HFFc6 (cell line): ENCODE measurements around the gene FAM168A. TPM values are rescaled to one million over a fixed set of nuclear protein-coding genes. Genes with fewer than 3 reads are reported as not detected.

Experiments used
- DNase-seq: peaks from one replicate; pipeline ENCODE4 v3.0.0-alpha.2; 2018
- H3K27ac Mint-ChIP-seq: 2 replicates; pipeline ENCODE4 v1.8.0; 2020; ENCODE audit warnings: mild to moderate bottlenecking, mixed read lengths
- H3K27me3 Mint-ChIP-seq: 2 replicates; pipeline ENCODE4 v1.8.0; 2021; ENCODE audit warnings: mild to moderate bottlenecking, moderate library complexity, mixed read lengths; ENCODE audit not compliant: insufficient read depth
- H3K36me3 Mint-ChIP-seq: 2 replicates; pipeline ENCODE4 v1.8.0; 2021; ENCODE audit warnings: low read depth, mixed read lengths
- H3K4me1 Mint-ChIP-seq: 2 replicates; pipeline ENCODE4 v1.8.0; 2020; ENCODE audit warnings: low read depth, mixed read lengths
- H3K4me3 Mint-ChIP-seq: 2 replicates; pipeline ENCODE4 v1.8.0; 2020; ENCODE audit warnings: mild to moderate bottlenecking, moderate library complexity, mixed read lengths
- H3K9me3 Mint-ChIP-seq: 2 replicates; pipeline ENCODE4 v1.8.0; 2020; ENCODE audit warnings: mild to moderate bottlenecking, mixed read lengths
- total RNA-seq, 6 experiments: library from RNA; stranded (reverse); fragmentation: NEBNext Ultra II Directional; extraction: Animal tissue kit (Norgen Biotek cat#: 25700); gene quantifications; 2 replicates in 1 of 6; 3 replicates in 5 of 6; pipeline ENCODE4 v1.2.3, GENCODE V29; 2021
- TF ChIP-seq, protein P1 (sequence below): fragments of 200-600 bp; sonication (generic); IDR thresholded peaks from 2 replicates; pipeline ENCODE4 v1.5.0; 2021; ENCODE audit warnings: antibody characterized with exemption, mild to moderate bottlenecking

Gene FAM168A
- total RNA-seq, 6 experiments from 2014 or later, result 32.6 to 40.1 (median 38.8) TPM

DNA sequence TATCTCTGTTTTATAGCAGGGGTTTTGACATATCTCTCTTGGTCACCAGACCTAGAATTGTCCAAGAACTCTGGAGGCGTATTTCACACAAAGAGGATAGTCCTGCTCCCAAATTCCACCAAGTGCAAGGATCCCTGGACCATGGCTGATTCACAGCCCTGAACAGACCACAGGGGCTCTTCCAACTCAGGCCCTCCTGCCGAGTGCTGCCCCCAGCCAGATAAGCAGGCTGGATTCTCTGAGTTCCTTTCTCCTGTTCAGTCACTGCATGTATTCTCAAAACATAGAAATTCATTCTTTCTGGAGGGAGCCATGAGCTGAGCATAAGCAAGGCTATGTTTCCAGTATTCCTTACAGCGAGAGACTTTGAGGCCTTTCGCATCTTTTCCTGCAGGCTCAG lies 35.1 kb upstream of the FAM168A start:
- Mint-ChIP-seq H3K4me3 (no peak overlapping the region), H3K27me3 (peaks cover 11% of the 10 kb centered on the region), H3K4me1 (no peaks in the 10 kb centered on the region), H3K36me3 (no peaks in the 10 kb centered on the region), H3K9me3 (no peaks in the 10 kb centered on the region), H3K27ac (no peak overlapping the region)
- no peak for DNase-seq
- TF ChIP-seq, protein P1, sequence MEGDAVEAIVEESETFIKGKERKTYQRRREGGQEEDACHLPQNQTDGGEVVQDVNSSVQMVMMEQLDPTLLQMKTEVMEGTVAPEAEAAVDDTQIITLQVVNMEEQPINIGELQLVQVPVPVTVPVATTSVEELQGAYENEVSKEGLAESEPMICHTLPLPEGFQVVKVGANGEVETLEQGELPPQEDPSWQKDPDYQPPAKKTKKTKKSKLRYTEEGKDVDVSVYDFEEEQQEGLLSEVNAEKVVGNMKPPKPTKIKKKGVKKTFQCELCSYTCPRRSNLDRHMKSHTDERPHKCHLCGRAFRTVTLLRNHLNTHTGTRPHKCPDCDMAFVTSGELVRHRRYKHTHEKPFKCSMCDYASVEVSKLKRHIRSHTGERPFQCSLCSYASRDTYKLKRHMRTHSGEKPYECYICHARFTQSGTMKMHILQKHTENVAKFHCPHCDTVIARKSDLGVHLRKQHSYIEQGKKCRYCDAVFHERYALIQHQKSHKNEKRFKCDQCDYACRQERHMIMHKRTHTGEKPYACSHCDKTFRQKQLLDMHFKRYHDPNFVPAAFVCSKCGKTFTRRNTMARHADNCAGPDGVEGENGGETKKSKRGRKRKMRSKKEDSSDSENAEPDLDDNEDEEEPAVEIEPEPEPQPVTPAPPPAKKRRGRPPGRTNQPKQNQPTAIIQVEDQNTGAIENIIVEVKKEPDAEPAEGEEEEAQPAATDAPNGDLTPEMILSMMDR, result no peak

DNA sequence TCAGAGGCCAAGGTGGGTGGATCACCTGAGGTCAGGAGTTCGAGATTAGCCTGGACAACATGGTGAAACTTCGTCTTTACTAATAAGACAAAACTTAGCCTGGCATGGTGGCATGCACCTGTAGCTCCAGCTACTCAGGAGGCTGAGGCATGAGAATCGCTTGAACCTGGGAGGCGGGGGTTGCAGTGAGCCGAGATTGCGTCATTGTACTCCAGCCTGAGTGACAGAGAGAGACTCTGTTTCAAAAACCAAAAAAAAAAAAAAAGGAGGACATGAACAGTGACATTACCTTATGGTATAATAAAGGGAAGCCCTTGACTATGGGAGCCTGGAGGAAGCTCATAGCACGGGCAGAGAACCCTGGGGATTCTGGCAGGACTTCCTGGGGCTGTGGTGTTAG lies 32.0 kb upstream of the FAM168A start:
- Mint-ChIP-seq H3K27me3 (peaks cover 8% of the 10 kb centered on the region), H3K9me3 (no peaks in the 10 kb centered on the region), H3K4me1 (peaks cover 5% of the 10 kb centered on the region; the same call in 1 of the 2 replicates), H3K36me3 (no peaks in the 10 kb centered on the region), H3K27ac (no peak overlapping the region), H3K4me3 (no peak overlapping the region)
- no peak for DNase-seq
- TF ChIP-seq, protein P1, result no peak

DNA sequence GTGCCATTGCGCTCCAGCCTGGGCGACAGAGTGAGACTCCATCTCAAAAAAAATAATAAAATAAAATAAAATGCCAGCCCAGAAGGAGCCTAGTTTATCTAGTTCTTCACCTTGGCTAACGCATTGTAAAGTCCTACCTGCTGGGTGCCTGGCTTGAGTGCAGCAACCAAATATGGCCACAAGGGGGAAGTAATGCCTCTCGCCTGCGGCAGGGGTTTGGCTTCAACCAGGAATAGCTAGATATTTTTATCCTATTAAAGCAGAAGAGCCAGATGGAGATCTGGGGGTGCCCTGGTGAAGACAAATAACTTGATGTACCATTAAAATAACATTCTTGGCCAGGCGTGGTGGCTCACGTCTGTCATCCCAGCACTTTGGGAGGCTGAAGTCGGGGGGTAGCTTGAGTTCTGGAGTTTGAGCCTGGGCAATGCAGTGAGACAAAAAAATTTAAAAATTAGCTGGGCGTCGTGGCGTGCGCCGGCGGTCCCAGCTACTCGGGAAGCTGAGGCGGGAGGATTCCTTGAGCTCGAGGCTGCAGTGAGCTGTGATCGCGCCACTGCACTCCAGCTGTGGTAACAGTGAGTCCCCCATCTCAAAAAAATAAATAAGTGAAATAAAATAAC lies 27.9 kb upstream of the FAM168A start:
- Mint-ChIP-seq H3K4me1 (peaks cover 13% of the 10 kb centered on the region), H3K27me3 (peaks cover 19% of the 10 kb centered on the region), H3K4me3 (peak overlapping the region; percentile 82), H3K36me3 (no peaks in the 10 kb centered on the region), H3K27ac (0 out of 2 replicates have a peak overlapping the region, but pooled peaks have one; percentile 29), H3K9me3 (no peaks in the 10 kb centered on the region)
- peak; percentile 39 for DNase-seq
- TF ChIP-seq, protein P1, result peak; percentile 94

DNA sequence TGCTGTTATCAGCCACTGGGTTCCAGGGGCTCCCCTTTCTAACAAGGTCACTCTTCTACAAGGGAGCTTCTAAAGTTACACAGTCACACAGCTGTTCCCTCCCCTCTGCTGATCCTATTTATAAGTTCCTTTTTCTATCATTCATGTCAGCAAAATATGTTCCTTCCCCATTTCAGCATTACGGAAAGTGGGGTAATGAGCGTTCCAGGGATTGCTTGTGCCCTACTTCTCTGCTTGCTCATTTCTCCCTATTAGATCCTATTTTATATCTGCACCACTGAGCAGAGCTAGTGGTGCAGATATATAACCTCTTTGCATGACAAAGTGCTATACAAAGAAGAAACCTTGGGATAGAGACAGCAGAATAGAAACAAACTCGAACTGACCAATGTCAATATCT lies 25.8 kb upstream of the FAM168A start:
- no peaks in the 10 kb centered on the region for H3K36me3 Mint-ChIP-seq
- no peaks in the 10 kb centered on the region for H3K9me3 Mint-ChIP-seq
- TF ChIP-seq, protein P1, result no peak
- H3K4me1 Mint-ChIP-seq, result peaks cover 13% of the 10 kb centered on the region
- DNase-seq, result no peak
- peaks cover 14% of the 10 kb centered on the region for H3K27me3 Mint-ChIP-seq
- H3K27ac Mint-ChIP-seq, result no peak overlapping the region
- no peak overlapping the region for H3K4me3 Mint-ChIP-seq

DNA sequence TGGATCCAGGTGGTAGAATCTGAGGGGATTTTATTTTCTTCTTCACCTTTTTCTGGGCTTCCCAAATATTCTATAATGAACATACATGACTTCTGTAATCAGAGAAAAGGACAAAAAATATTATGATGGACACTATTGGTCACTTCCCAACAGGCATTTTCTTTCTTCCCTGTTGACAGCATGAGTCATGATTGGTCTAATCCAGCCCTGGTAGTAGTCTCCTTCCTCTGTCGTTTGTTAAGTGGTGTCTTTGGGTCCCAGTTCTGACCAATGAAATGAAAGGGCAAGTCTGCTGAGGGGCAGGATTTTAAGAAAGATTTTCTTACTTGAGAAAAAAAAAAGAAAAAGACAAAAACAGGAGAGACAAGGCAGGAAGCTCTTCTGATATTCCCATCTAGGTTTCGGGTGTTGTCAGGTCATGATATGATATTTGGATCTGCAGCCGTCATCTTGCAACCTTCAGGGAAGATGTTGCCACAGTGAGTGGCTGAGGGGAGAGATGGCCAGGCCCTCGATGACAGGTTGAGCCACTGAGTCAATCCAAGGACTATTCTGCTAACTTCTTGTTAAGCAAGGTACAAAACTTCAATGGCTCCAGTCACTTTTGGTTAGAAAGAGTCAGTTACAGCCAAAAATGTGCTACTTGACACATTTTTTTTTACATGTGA lies 25.1 kb upstream of the FAM168A start:
- Mint-ChIP-seq H3K27ac (no peak overlapping the region), H3K27me3 (peaks cover 14% of the 10 kb centered on the region), H3K4me3 (no peak overlapping the region), H3K9me3 (no peaks in the 10 kb centered on the region), H3K36me3 (no peaks in the 10 kb centered on the region), H3K4me1 (peaks cover 13% of the 10 kb centered on the region)
- TF ChIP-seq, protein P1, result no peak
- DNase-seq, result no peak
